Measurements from ENCODE around the gene RHOF. TPM values are rescaled to one million over a fixed set of nuclear protein-coding genes. Genes with fewer than 3 reads are reported as not detected.

RHOF gene
- total RNA-seq, 2 donors from 2014 or later, result 31.0 to 35.6 TPM

GRCh38 chr12:121733849-121734248, 59.6 kb downstream of the RHOF start:
- no peak for DNase-seq
- Mint-ChIP-seq H3K36me3 (ENCODE audit: low read depth) (peaks cover 9% of the 10 kb centered on the region), H3K9me3 (no peaks in the 10 kb centered on the region), H3K27me3 (ENCODE audit: insufficient read depth) (no peaks in the 10 kb centered on the region), H3K27ac (peak overlapping the region; percentile 65), H3K4me3 (no peak overlapping the region), H3K4me1 (peaks cover 2% of the 10 kb centered on the region)
- Histone ChIP-seq H3K9me3 (ENCODE audit: control insufficient read depth, low read length) (no peaks in the 10 kb centered on the region), H3K36me3 (ENCODE audit: control insufficient read depth, insufficient read depth, low read length) (peaks cover 4% of the 10 kb centered on the region), H3K4me3 (ENCODE audit: low read length) (no peak overlapping the region), H3K9ac (ENCODE audit: extremely low read depth, low read length, poor library complexity, severe bottlenecking) (no peak overlapping the region), H3K4me1 (ENCODE audit: control insufficient read depth, insufficient read depth, low read length) (no peaks in the 10 kb centered on the region), H3K27ac (ENCODE audit: low read depth, low read length) (no peak overlapping the region), H3K27me3 (ENCODE audit: control insufficient read depth, insufficient read depth, low read length, poor library complexity, severe bottlenecking) (no peaks in the 10 kb centered on the region)
- no peak for TF ChIP-seq CTCF (conservative IDR thresholded peaks at IDR 0.05)
- 94 to 97% methylated on average over 6 to 8 of the region's 8 CpGs for WGBS, 2 experiments (ENCODE audit: insufficient coverage in 1 of 2, insufficient read length in 1 of 2)

GRCh38 chr12:121731473-121731872, 62.0 kb downstream of the RHOF start:
- Mint-ChIP-seq H3K9me3 (no peaks in the 10 kb centered on the region), H3K4me1 (peaks cover 7% of the 10 kb centered on the region), H3K27ac (no peak overlapping the region), H3K36me3 (ENCODE audit: low read depth) (peaks cover 9% of the 10 kb centered on the region), H3K4me3 (no peak overlapping the region), H3K27me3 (ENCODE audit: insufficient read depth) (no peaks in the 10 kb centered on the region)
- TF ChIP-seq CTCF (conservative IDR thresholded peaks at IDR 0.05), result no peak
- Histone ChIP-seq H3K27me3 (ENCODE audit: control insufficient read depth, insufficient read depth, low read length, poor library complexity, severe bottlenecking) (no peaks in the 10 kb centered on the region), H3K9me3 (ENCODE audit: control insufficient read depth, low read length) (no peaks in the 10 kb centered on the region), H3K9ac (ENCODE audit: extremely low read depth, low read length, poor library complexity, severe bottlenecking) (no peak overlapping the region), H3K36me3 (ENCODE audit: control insufficient read depth, insufficient read depth, low read length) (peaks cover 4% of the 10 kb centered on the region), H3K4me1 (ENCODE audit: control insufficient read depth, insufficient read depth, low read length) (no peaks in the 10 kb centered on the region), H3K27ac (ENCODE audit: low read depth, low read length) (no peak overlapping the region), H3K4me3 (ENCODE audit: low read length) (no peak overlapping the region)
- WGBS, 2 experiments (ENCODE audit: insufficient coverage in 1 of 2, insufficient read length in 1 of 2), result 96% methylated on average over 7 of the region's 7 CpGs; no CpG with 5 or more reads in 1 of the 2 experiments
- DNase-seq, result no peak

- Histone ChIP-seq H3K4me1 (ENCODE audit: control insufficient read depth, insufficient read depth, low read length) (no peaks in the 10 kb centered on the region), H3K9me3 (ENCODE audit: control insufficient read depth, low read length) (no peaks in the 10 kb centered on the region), H3K4me3 (ENCODE audit: low read length) (no peak overlapping the region), H3K9ac (ENCODE audit: extremely low read depth, low read length, poor library complexity, severe bottlenecking) (no peak overlapping the region), H3K27me3 (ENCODE audit: control insufficient read depth, insufficient read depth, low read length, poor library complexity, severe bottlenecking) (no peaks in the 10 kb centered on the region), H3K36me3 (ENCODE audit: control insufficient read depth, insufficient read depth, low read length) (peaks cover 8% of the 10 kb centered on the region), H3K27ac (ENCODE audit: low read depth, low read length) (no peak overlapping the region)
- no peak overlapping the region for H3K4me3 Mint-ChIP-seq
- H3K36me3 Mint-ChIP-seq (ENCODE audit: low read depth), result peaks cover 23% of the 10 kb centered on the region
- TF ChIP-seq CTCF (conservative IDR thresholded peaks at IDR 0.05), result no peak
- no peaks in the 10 kb centered on the region for H3K9me3 Mint-ChIP-seq
- no peak overlapping the region for H3K27ac Mint-ChIP-seq
- no peak for DNase-seq
- H3K4me1 Mint-ChIP-seq, result peaks cover 7% of the 10 kb centered on the region
- WGBS, 2 experiments (ENCODE audit: insufficient coverage in 1 of 2, insufficient read length in 1 of 2), result 84 to 87% methylated on average over 5 to 6 of the region's 6 CpGs
- H3K27me3 Mint-ChIP-seq (ENCODE audit: insufficient read depth), result no peaks in the 10 kb centered on the region
These were observed 64.5 kb downstream of the RHOF start for GRCh38 chr12:121729021-121729420.

Other genes starting within 250 kb of the RHOF start
- 100 to 1,000 TPM; 103 to 125 TPM for gene KDM2B, start 212.7 kb downstream of the RHOF start, total RNA-seq
- gene ORAI1, start 167.2 kb downstream of the RHOF start, total RNA-seq, result 10 to 100 TPM; 35.3 to 39.2 TPM
- 1 to 10 TPM; 1.4 to 1.6 TPM for gene MORN3, start 124.0 kb downstream of the RHOF start, total RNA-seq
- gene TMEM120B, start 80.9 kb downstream of the RHOF start, total RNA-seq, result 10 to 100 TPM; 21.8 to 25.3 TPM
- 10 to 100 TPM; 30.7 to 32.6 TPM for gene SETD1B, start 10.3 kb upstream of the RHOF start, total RNA-seq
- gene HPD, start 65.2 kb upstream of the RHOF start, total RNA-seq, result under 1 TPM; 0.55 to 0.71 TPM
- gene PSMD9, start 95.1 kb upstream of the RHOF start, total RNA-seq, result 10 to 100 TPM; 41.4 to 50.9 TPM
- 10 to 100 TPM in 1 of 2 donors, 1 to 10 TPM in 1; 3.4 to 11.2 TPM for gene CFAP251, start 124.9 kb upstream of the RHOF start, total RNA-seq
- 10 to 100 TPM; 22.3 to 28.9 TPM for gene BCL7A, start 228.2 kb upstream of the RHOF start, total RNA-seq

Measured in endodermal cell (in vitro differentiated cells).